ENCODE results near the gene PPEF2. TPM values are rescaled to one million over a fixed set of nuclear protein-coding genes. Genes with fewer than 3 reads are reported as not detected.

Gene PPEF2
- total RNA-seq, 1 donor from 2014 or later = not detected

GRCh38 chr4:75922588-75922987, 20.3 kb upstream of the PPEF2 start:
- TF ChIP-seq POLR2AphosphoS5 (IDR thresholded peaks at IDR 0.05; ENCODE audit: insufficient read depth in 1 of 2, low read depth in 1 of 2) (no peak), POLR2A (IDR thresholded peaks at IDR 0.05) (no peak), CTCF (IDR thresholded peaks at IDR 0.05) (no peak)
- Histone ChIP-seq H3K4me3 (no peak overlapping the region), H3K27me3 (no peaks in the 10 kb centered on the region), H3K27ac (no peak overlapping the region), H3K9me3 (no peaks in the 10 kb centered on the region), H3K4me1 (no peaks in the 10 kb centered on the region), H3K36me3 (peaks cover 0 to 38% of the 10 kb centered on the region in 2 donors)
- no peak for DNase-seq (ENCODE audit: extremely low spot score in 2 of 2)
- intact Hi-C loops (cut with DNase I) = no loop called here

GRCh38 chr4:75921910-75922309, 19.7 kb upstream of the PPEF2 start:
- intact Hi-C loops (cut with DNase I) = no loop called here
- Histone ChIP-seq H3K9me3 (no peaks in the 10 kb centered on the region), H3K27me3 (no peaks in the 10 kb centered on the region)

GRCh38 chr4:75920327-75920726, 18.1 kb upstream of the PPEF2 start:
- intact Hi-C loops (cut with DNase I) = no loop called here
- Histone ChIP-seq H3K27ac (no peak overlapping the region), H3K4me1 (no peaks in the 10 kb centered on the region), H3K9me3 (no peaks in the 10 kb centered on the region), H3K4me3 (no peak overlapping the region), H3K36me3 (peaks cover 0 to 36% of the 10 kb centered on the region in 2 donors), H3K27me3 (no peaks in the 10 kb centered on the region)
- DNase-seq (ENCODE audit: extremely low spot score in 2 of 2) = no peak
- TF ChIP-seq CTCF (IDR thresholded peaks at IDR 0.05) = no peak
- no peak for TF ChIP-seq POLR2A (IDR thresholded peaks at IDR 0.05)
- TF ChIP-seq POLR2AphosphoS5 (IDR thresholded peaks at IDR 0.05; ENCODE audit: insufficient read depth in 1 of 2, low read depth in 1 of 2) = no peak

More at GRCh38 chr4:75921910-75922309, 19.7 kb upstream of the PPEF2 start:
- H3K4me3 ChIP-seq = no peak overlapping the region
- H3K36me3 ChIP-seq = peaks cover 0 to 38% of the 10 kb centered on the region in 2 donors
- no peak for TF ChIP-seq POLR2A (IDR thresholded peaks at IDR 0.05)
- TF ChIP-seq POLR2AphosphoS5 (IDR thresholded peaks at IDR 0.05; ENCODE audit: insufficient read depth in 1 of 2, low read depth in 1 of 2) = no peak
- TF ChIP-seq CTCF (IDR thresholded peaks at IDR 0.05) = no peak
- H3K4me1 ChIP-seq = no peaks in the 10 kb centered on the region
- no peak overlapping the region for H3K27ac ChIP-seq
- no peak for DNase-seq (ENCODE audit: extremely low spot score in 2 of 2)

- no peak overlapping the region for H3K4me3 ChIP-seq
- TF ChIP-seq POLR2A (IDR thresholded peaks at IDR 0.05) = no peak
- TF ChIP-seq CTCF (IDR thresholded peaks at IDR 0.05) = no peak
- no peak for TF ChIP-seq POLR2AphosphoS5 (IDR thresholded peaks at IDR 0.05; ENCODE audit: insufficient read depth in 1 of 2, low read depth in 1 of 2)
- DNase-seq (ENCODE audit: extremely low spot score in 2 of 2) = no peak
- no peaks in the 10 kb centered on the region for H3K9me3 ChIP-seq
- H3K36me3 ChIP-seq = peaks cover 0 to 32% of the 10 kb centered on the region in 2 donors
- no peaks in the 10 kb centered on the region for H3K27me3 ChIP-seq
- H3K4me1 ChIP-seq = no peaks in the 10 kb centered on the region
- no peak overlapping the region for H3K27ac ChIP-seq
- intact Hi-C loops (cut with DNase I) = no loop called here
Measured at GRCh38 chr4:75919920-75920319, 17.7 kb upstream of the PPEF2 start.

GRCh38 chr4:75916091-75916661, 13.9 kb upstream of the PPEF2 start:
- intact Hi-C loops (cut with DNase I) = no loop called here
- no peak overlapping the region for H3K27ac ChIP-seq
- no peak for DNase-seq (ENCODE audit: extremely low spot score in 2 of 2)

More at GRCh38 chr4:75916091-75916661, 13.9 kb upstream of the PPEF2 start:
- H3K4me3 ChIP-seq = no peak overlapping the region
- no peaks in the 10 kb centered on the region for H3K27me3 ChIP-seq
- no peaks in the 10 kb centered on the region for H3K4me1 ChIP-seq
- TF ChIP-seq CTCF (IDR thresholded peaks at IDR 0.05) = peak in 2 of 3 experiments; percentile 14 to 34
- no peak for TF ChIP-seq POLR2A (IDR thresholded peaks at IDR 0.05)
- no peak for TF ChIP-seq POLR2AphosphoS5 (IDR thresholded peaks at IDR 0.05; ENCODE audit: insufficient read depth in 1 of 2, low read depth in 1 of 2)
- H3K9me3 ChIP-seq = no peaks in the 10 kb centered on the region
- H3K36me3 ChIP-seq = peaks cover 0 to 23% of the 10 kb centered on the region in 2 donors
